Heart right ventricle (tissue), 16 donors: ENCODE results near the gene AQP6. TPM values are rescaled to one million over a fixed set of nuclear protein-coding genes. Genes with fewer than 3 reads are reported as not detected.

Experiments used
- ATAC-seq, 8 donors: fragments of 200-7000 bp; cut with Tn5 transposase; one replicate each; pipeline ENCODE4 v1.9.1; 2020; ENCODE audit warnings: mild to moderate bottlenecking in 8 of 8, moderate library complexity in 8 of 8, moderate number of reproducible peaks in 1 of 8
- DNase-seq, 2 donors: peaks; one replicate each; pipeline ENCODE4 v3.0.0-alpha.2; 2020
- H3K27ac ChIP-seq, 10 donors: fragments of 200-600 bp; sonication (generic) in 2 of 10; one replicate each; pipeline versions ENCODE4 v1.5.0 to v1.8.0; 2020 to 2022; ENCODE audit warnings: mild to moderate bottlenecking in 3 of 10
- H3K27me3 ChIP-seq, 7 donors: fragments of 200-600 bp; one replicate each; pipeline ENCODE4 v1.8.0; 2021 to 2022; ENCODE audit warnings: mild to moderate bottlenecking in 2 of 7
- H3K36me3 ChIP-seq, 9 donors: fragments of 200-600 bp; sonication (generic) in 1 of 9; one replicate each; pipeline versions ENCODE4 v1.5.0 to v1.8.0; 2020 to 2022; ENCODE audit warnings: mild to moderate bottlenecking in 2 of 9
- H3K4me1 ChIP-seq, 9 donors: fragments of 200-600 bp; sonication (generic) in 1 of 9; one replicate each; pipeline versions ENCODE4 v1.5.0 to v1.8.0; 2020 to 2022; ENCODE audit warnings: mild to moderate bottlenecking in 4 of 9
- H3K4me3 ChIP-seq, 10 donors: fragments of 200-600 bp; sonication (generic) in 2 of 10; one replicate each; pipeline versions ENCODE4 v1.5.0 to v1.8.0; 2020 to 2022; ENCODE audit warnings: mild to moderate bottlenecking in 7 of 10, moderate library complexity in 2 of 10
- H3K9me3 ChIP-seq, 11 donors: fragments of 200-600 bp in 10 of 11; sonication (generic) in 2 of 11; one replicate each; pipeline versions ENCODE4 v1.5.0 to v1.8.0; 2013 to 2022; ENCODE audit warnings: mild to moderate bottlenecking in 2 of 11, control low read depth in 1 of 11, moderate library complexity in 1 of 11
- CTCF ChIP-seq, 9 donors: fragments of 200-600 bp; sonication (generic) in 2 of 9; IDR thresholded peaks; one replicate each; pipeline versions ENCODE4 v1.5.0 to v1.8.0; 2021 to 2022; ENCODE audit warnings: antibody characterized with exemption in 9 of 9, mild to moderate bottlenecking in 5 of 9, moderate library complexity in 1 of 9
- WGBS, 2 donors: extraction: QIAGEN DNeasy Blood & Tissue Kit; methylation state at CpG; one replicate each; pipeline ENCODE4 v1.1.7; 2013; ENCODE audit warnings: inconsistent platforms in 1 of 2; 5-methylcytosine and 5-hydroxymethylcytosine counted together
- intact Hi-C, 10 donors: fragments of 100-400 bp; cut with DNase I; formaldehyde crosslinking; loops; one replicate each; pipeline versions ENCODE4 v1.11.1 to v1.14.2; 2022
- polyA plus RNA-seq, 2 donors: library from polyadenylated mRNA; stranded (reverse); fragments of 200-250 nt; gene quantifications; one replicate each; pipeline ENCODE4 v1.2.3, GENCODE V29; 2013
- total RNA-seq, 10 donors: library from RNA; stranded (reverse); fragmentation: NEBNext Ultra II Directional in 3 of 10; extraction: Animal tissue kit (Norgen Biotek cat#: 25700) in 3 of 10; gene quantifications; one replicate each; pipeline versions ENCODE4 v1.2.1 to v1.2.4, GENCODE V29; 2021 to 2023
- donor health status: Arrhythmogenic right ventricular cardiomyopathy.
- donor health status: ischemic (EF 13 %, LVEDD 7.1; RV severe dilation, severe dysfunction).
- donor health status: healthy with polysubstance abuse.
- donor health status: DM: no; HTN: yes; CAD: no.
- donor health status: DM: no; HTN: no; CAD: no.
- donor health status: ischemic (EF 25% LVEDD 6.9; RV normal size, moderate dysfunction).
- donor health status: ischemic (EF 25% LVEDD 5.7; RV mildly dilated, moderate dysfunction).
- donor health status: healthy.
- donor health status: DM: yes; HTN: yes; CAD: no.
- donor health status: Ischemic cardiomyopathy.
- donor health status: ischemic (EF 35%, LVEDD 5.7; RV mildly dilated, moderate dysfunction).
- donor health status: nonischemic (EF 11% LVEDD 7.7; RV severe dilation, severe dysfunction).
- donor health status: DM: yes; HTN: yes; CAD: no.
- donor health status: PGD.
- donor health status: ischemic (EF 29% LVEDD 5.4; RV normal size, mild dysfunction).
- donor health status: nonischemic (EF 23%, LVEDD 6.1; RV moderate dilation, normal function).

AQP6 gene
- total and polyA plus RNA-seq, 12 donors, result 0.06 to 0.15 TPM; not detected in 10

GRCh38 chr12:49930515-49931288, 42.0 kb upstream of the AQP6 start:
- Histone ChIP-seq H3K4me3 (no peak overlapping the region), H3K27ac (no peak overlapping the region), H3K4me1 (peaks cover 0 to 5% (median 0%) of the 10 kb centered on the region in 9 donors), H3K27me3 (peaks cover 0 to 6% (median 0%) of the 10 kb centered on the region in 7 donors), H3K9me3 (no peaks in the 10 kb centered on the region), H3K36me3 (no peaks in the 10 kb centered on the region)
- ATAC-seq (peak in 1 of 8 donors; percentile 70), DNase-seq (no peak)
- intact Hi-C loops, result no loop called here
- WGBS, 2 donors, result 65 to 76% methylated on average over 3 of the region's 3 CpGs
- TF ChIP-seq CTCF (IDR thresholded peaks at IDR 0.05), result peak in 1 of 9 donors; percentile 14

- 69 to 71% methylated on average over 7 of the region's 7 CpGs for WGBS, 2 donors
- intact Hi-C loops, result no loop called here
- DNase-seq, result no peak
- TF ChIP-seq CTCF (IDR thresholded peaks at IDR 0.05), result no peak
- H3K4me3 ChIP-seq, result no peak overlapping the region
- H3K27ac ChIP-seq, result no peak overlapping the region
- H3K4me1 ChIP-seq, result peaks cover 0 to 5% (median 0%) of the 10 kb centered on the region in 9 donors
- H3K27me3 ChIP-seq, result peaks cover 0 to 6% (median 0%) of the 10 kb centered on the region in 7 donors
- no peaks in the 10 kb centered on the region for H3K36me3 ChIP-seq
- ATAC-seq, result no peak
- H3K9me3 ChIP-seq, result no peaks in the 10 kb centered on the region
Measured at GRCh38 chr12:49932023-49932422, 40.7 kb upstream of the AQP6 start.

GRCh38 chr12:49932533-49933130, 40.1 kb upstream of the AQP6 start:
- intact Hi-C loops, result no loop called here
- 83% methylated on average over 8 of the region's 8 CpGs for whole genome bisulfite sequencing, 2 donors
- Histone ChIP-seq H3K36me3 (no peaks in the 10 kb centered on the region), H3K9me3 (no peaks in the 10 kb centered on the region), H3K27ac (no peak overlapping the region), H3K4me1 (peaks cover 0 to 5% (median 0%) of the 10 kb centered on the region in 9 donors), H3K4me3 (no peak overlapping the region), H3K27me3 (peaks cover 0 to 6% (median 0%) of the 10 kb centered on the region in 7 donors)
- ATAC-seq (peak in 1 of 8 donors; percentile 37), DNase-seq (no peak)
- TF ChIP-seq CTCF (IDR thresholded peaks at IDR 0.05), result no peak

GRCh38 chr12:49933796-49934195, 39.0 kb upstream of the AQP6 start:
- H3K9me3 ChIP-seq, result no peaks in the 10 kb centered on the region
- no peak overlapping the region for H3K4me3 ChIP-seq
- H3K27ac ChIP-seq, result no peak overlapping the region
- peaks cover 0 to 6% (median 0%) of the 10 kb centered on the region in 7 donors for H3K27me3 ChIP-seq
- H3K36me3 ChIP-seq, result no peaks in the 10 kb centered on the region
- WGBS, 2 donors, result 69 to 73% methylated on average over 5 of the region's 5 CpGs
- peaks cover 0 to 5% (median 0%) of the 10 kb centered on the region in 9 donors for H3K4me1 ChIP-seq
- intact Hi-C loops, result no loop called here
- no peak for ATAC-seq
- no peak for TF ChIP-seq CTCF (IDR thresholded peaks at IDR 0.05)
- DNase-seq, result no peak
